Measurements from ENCODE around the gene DSCAML1. TPM values are rescaled to one million over a fixed set of nuclear protein-coding genes. Genes with fewer than 3 reads are reported as not detected.

The DSCAML1 gene
- total RNA-seq, 1 experiment from 2014 or later = 0.15 TPM

- H3K4me1 ChIP-seq (ENCODE audit: insufficient read depth, low read length) = peaks cover 8% of the 10 kb centered on the region; the same call in 1 of the 2 replicates
- no peaks in the 10 kb centered on the region; the same call in 1 of the 2 replicates for H3K27me3 ChIP-seq (ENCODE audit: insufficient read depth, low read length)
- no peak overlapping the region for H4K8ac ChIP-seq (replicated peaks; ENCODE audit: insufficient read length, low read depth, low read length)
- Mint-ChIP-seq H3K36me3 (ENCODE audit: insufficient read depth in 1 of 3, low read depth in 3 of 3) (no peaks in the 10 kb centered on the region), H3K4me1 (peaks cover 18 to 19% of the 10 kb centered on the region in 2 experiments), H3K27me3 (ENCODE audit: low read depth) (peaks cover 50% of the 10 kb centered on the region), H3K4me3 (no peak overlapping the region), H3K27ac (no peak overlapping the region), H3K9me3 (no peaks in the 10 kb centered on the region)
- no peak overlapping the region for H3K4ac ChIP-seq (ENCODE audit: low read depth, low read length)
- no peak for DNase-seq
- no peaks in the 10 kb centered on the region for H3K23me2 ChIP-seq (ENCODE audit: insufficient read length, low read depth, low read length, poor library complexity, severe bottlenecking)
- no peak overlapping the region for H2BK12ac ChIP-seq (ENCODE audit: insufficient read length, low read depth, low read length)
- no peaks in the 10 kb centered on the region for H3K79me2 ChIP-seq (ENCODE audit: insufficient read depth, low read length)
- TF ChIP-seq CTCF (conservative IDR thresholded peaks at IDR 0.05) = no peak
- H3K27ac ChIP-seq (ENCODE audit: insufficient read length, low read depth, low read length) = no peak overlapping the region
- no peak overlapping the region for H2BK120ac ChIP-seq (ENCODE audit: low read depth, low read length, poor library complexity, severe bottlenecking)
- no peak overlapping the region for H4K5ac ChIP-seq (ENCODE audit: insufficient read length, low read depth, low read length)
- H3K9ac ChIP-seq (ENCODE audit: extremely low read depth, insufficient read length, low read length) = no peak overlapping the region
- no peaks in the 10 kb centered on the region for H3K79me1 ChIP-seq (ENCODE audit: insufficient read depth, low read depth, low read length, poor library complexity, severe bottlenecking)
- no peak overlapping the region for H2BK15ac ChIP-seq (ENCODE audit: low read depth, low read length)
- H3K14ac ChIP-seq (ENCODE audit: insufficient read depth, low read length) = no peak overlapping the region
- no peak overlapping the region for H3K56ac ChIP-seq (ENCODE audit: insufficient read length, low read depth, low read length)
- no peak overlapping the region for H4K91ac ChIP-seq (ENCODE audit: insufficient read length, low read depth, low read length)
- no peak overlapping the region for H2BK5ac ChIP-seq (ENCODE audit: insufficient read length, low read length)
- no peak overlapping the region for H3K23ac ChIP-seq (ENCODE audit: insufficient read length, low read depth, low read length)
- no peak overlapping the region for H3K18ac ChIP-seq (ENCODE audit: insufficient read length, low read depth, low read length)
- H4K20me1 ChIP-seq (ENCODE audit: control insufficient read depth, insufficient read depth, insufficient read length) = no peaks in the 10 kb centered on the region
- H3T11ph ChIP-seq (ENCODE audit: low read length) = no peak overlapping the region
- no peak overlapping the region for H2BK20ac ChIP-seq (ENCODE audit: low read depth, low read length, poor library complexity, severe bottlenecking)
- WGBS (ENCODE audit: extremely low coverage, insufficient read length, low lambda C conversion rate) = no CpG with 5 or more reads among the region's 6 CpGs
- H3K9me3 ChIP-seq (ENCODE audit: control insufficient read depth, low read depth, low read length) = no peaks in the 10 kb centered on the region
- no peak overlapping the region for H2AK5ac ChIP-seq (ENCODE audit: insufficient read length, low read length)
- no peak overlapping the region for H3K4me2 ChIP-seq (ENCODE audit: insufficient read depth, insufficient read length, low read length)
- no peak overlapping the region for H2AFZ ChIP-seq (ENCODE audit: low read length)
Measured at GRCh38 chr11:117587416-117587815, 209.6 kb downstream of the DSCAML1 start.

Measured in H9 (cell line).